PC-9 (cell line): Measurements from ENCODE around the gene MAGEL2. TPM values are rescaled to one million over a fixed set of nuclear protein-coding genes. Genes with fewer than 3 reads are reported as not detected.
"Not testable (repeated sequence)": the region's sequence is repeated elsewhere in the genome, so short reads cannot be mapped to it uniquely, and the experiment has no call there.

Experiments
- BruUV-seq: library from RNA; stranded (reverse); fragments of 400-500 nt; replicated peaks from 2 replicates; lab custom pipeline; 2021; lab: Mats Ljungman, UMichigan
- CTCF ChIA-PET: fragments of 300-600 bp; sonication (Branson Sonifier 250); formaldehyde crosslinking; loops from one replicate; lab custom pipeline; 2022; ENCODE audit warnings: antibody characterized with exemption; lab: Charles Lee
- POLR2A ChIA-PET: fragments of 300-600 bp; sonication (Branson Sonifier 250); formaldehyde crosslinking; loops from one replicate; lab custom pipeline; 2022; ENCODE audit warnings: antibody characterized with exemption; ENCODE audit not compliant: unreplicated experiment; lab: Charles Lee
- DNase-seq, 2 experiments: peaks; one replicate each; pipeline versions ENCODE4 v3.0.0 to v3.0.0-alpha.2; 2015 to 2022; ENCODE audit warnings: mixed read lengths in 1 of 2
- H2AFZ ChIP-seq: fragments of 200-600 bp; sonication (generic); 2 replicates; pipeline ENCODE4 v1.8.1; 2017; ENCODE audit warnings: antibody characterized with exemption
- H3F3A ChIP-seq: fragments of 200-600 bp; sonication (generic); 2 replicates; pipeline ENCODE4 v1.8.1; 2017; ENCODE audit warnings: antibody characterized with exemption, mild to moderate bottlenecking, low read depth; ENCODE audit not compliant: insufficient read depth
- H3K27ac ChIP-seq: fragments of 200-600 bp; sonication (generic); 2 replicates; pipeline ENCODE4 v1.6.1; 2016; ENCODE audit warnings: mixed run types
- H3K27me3 ChIP-seq: fragments of 200-600 bp; sonication (generic); 2 replicates; pipeline ENCODE4 v1.6.1; 2016; ENCODE audit warnings: low read depth, mixed run types; ENCODE audit not compliant: insufficient read depth
- H3K36me3 ChIP-seq: fragments of 200-600 bp; sonication (generic); 2 replicates; pipeline ENCODE4 v1.6.1; 2016; ENCODE audit warnings: low read depth, mixed run types
- H3K4me1 ChIP-seq: fragments of 200-600 bp; sonication (generic); replicated peaks from 2 replicates; pipeline ENCODE4 v1.6.1; 2016; ENCODE audit warnings: mixed run types; ENCODE audit not compliant: insufficient read depth
- H3K4me2 ChIP-seq: fragments of 200-600 bp; sonication (generic); 2 replicates; pipeline ENCODE4 v1.6.1; 2017; ENCODE audit warnings: mixed run types
- H3K4me3 ChIP-seq: fragments of 200-600 bp; sonication (generic); 2 replicates; pipeline ENCODE4 v1.6.1; 2016; ENCODE audit warnings: mixed run types
- H3K79me2 ChIP-seq: fragments of 200-600 bp; sonication (generic); 2 replicates; pipeline ENCODE4 v1.6.1; 2017; ENCODE audit warnings: low read depth, mixed run types
- H3K9me2 ChIP-seq: fragments of 200-600 bp; sonication (generic); 2 replicates; pipeline ENCODE4 v1.8.1; 2017; ENCODE audit warnings: mild to moderate bottlenecking; ENCODE audit not compliant: insufficient read depth
- H3K9me3 ChIP-seq: fragments of 200-600 bp; sonication (generic); 2 replicates; pipeline ENCODE4 v1.8.1; 2016; ENCODE audit warnings: low read depth; ENCODE audit not compliant: insufficient read depth
- H4K20me1 ChIP-seq: fragments of 200-600 bp; sonication (generic); 2 replicates; pipeline ENCODE4 v1.8.1; 2017; ENCODE audit not compliant: insufficient read depth
- CTCF ChIP-seq: fragments of 200-600 bp; sonication (generic); conservative IDR thresholded peaks from 2 replicates; pipeline ENCODE4 v1.6.1; 2017; ENCODE audit warnings: mixed run types, antibody characterized with exemption, mild to moderate bottlenecking, moderate library complexity
- EZH2 ChIP-seq: fragments of 200-600 bp; sonication (generic); IDR thresholded peaks from 2 replicates; pipeline ENCODE4 v1.8.0; 2017; ENCODE audit warnings: antibody characterized with exemption, low read depth
- intact Hi-C: fragments of 100-400 bp; cut with micrococcal nuclease; formaldehyde crosslinking; loops from one replicate; pipeline ENCODE4 v1.10.0; 2022; ENCODE audit not compliant: unreplicated experiment
- total RNA-seq: library from RNA; stranded (reverse); gene quantifications from 2 replicates; pipeline ENCODE4 v1.2.3, GENCODE V29; 2021

Gene MAGEL2
- total RNA-seq, 1 experiment from 2014 or later: not detected

GRCh38 chr15:23599053-23599452, 48.6 kb downstream of the MAGEL2 start:
- POLR2A ChIA-PET: no interaction called here
- DNase-seq: no peak
- no peaks in the 10 kb centered on the region for H3K79me2 ChIP-seq

GRCh38 chr15:23597278-23597677, 50.4 kb downstream of the MAGEL2 start:
- CTCF ChIA-PET, BruUV-seq, H3K27ac ChIP-seq, DNase-seq, H4K20me1 ChIP-seq, H3K27me3 ChIP-seq, H3K36me3 ChIP-seq, H3K79me2 ChIP-seq, H3K9me3 ChIP-seq, H3K9me2 ChIP-seq, H2AFZ ChIP-seq, H3K4me3 ChIP-seq, H3F3A ChIP-seq, POLR2A ChIA-PET, H3K4me1 ChIP-seq, H3K4me2 ChIP-seq: not testable (repeated sequence)
- intact Hi-C loops: loop anchor here (10.0 kb wide), 1 partner anchor 62 kb away; no protein-coding TSS in a partner anchor

More at GRCh38 chr15:23599053-23599452, 48.6 kb downstream of the MAGEL2 start:
- no TSS peak for BruUV-seq
- no peaks in the 10 kb centered on the region for H3F3A ChIP-seq
- CTCF ChIA-PET: no interaction called here
- no peaks in the 10 kb centered on the region for H3K4me1 ChIP-seq
- no peak overlapping the region for H3K27ac ChIP-seq
- no peaks in the 10 kb centered on the region for H3K9me3 ChIP-seq
- no peak overlapping the region for H2AFZ ChIP-seq
- no peak overlapping the region for H3K4me3 ChIP-seq
- no peaks in the 10 kb centered on the region for H4K20me1 ChIP-seq
- no peak for TF ChIP-seq EZH2
- TF ChIP-seq CTCF: no peak
- H3K9me2 ChIP-seq: no peaks in the 10 kb centered on the region
- no peaks in the 10 kb centered on the region for H3K27me3 ChIP-seq
- H3K4me2 ChIP-seq: no peak overlapping the region
- intact Hi-C loops: loop anchor here (10.0 kb wide), 1 partner anchor 64 kb away; no protein-coding TSS in a partner anchor
- no peaks in the 10 kb centered on the region for H3K36me3 ChIP-seq

- POLR2A ChIA-PET: no interaction called here
- CTCF ChIA-PET: no interaction called here
- TF ChIP-seq CTCF (no peak), EZH2 (no peak)
- DNase-seq: no peak
- no peak overlapping the region for H3K4me3 ChIP-seq
- H3K27me3 ChIP-seq: no peaks in the 10 kb centered on the region
- no peak overlapping the region for H3K27ac ChIP-seq
- no peaks in the 10 kb centered on the region for H3F3A ChIP-seq
- H3K79me2 ChIP-seq: no peaks in the 10 kb centered on the region
- intact Hi-C loops: loop anchor here (10.0 kb wide), 1 partner anchor 62 kb away; no protein-coding TSS in a partner anchor
- no peaks in the 10 kb centered on the region for H3K9me3 ChIP-seq
- H3K9me2 ChIP-seq: no peaks in the 10 kb centered on the region
- BruUV-seq: no TSS peak
- no peak overlapping the region for H3K4me2 ChIP-seq
- no peak overlapping the region for H2AFZ ChIP-seq
- H3K4me1 ChIP-seq: no peaks in the 10 kb centered on the region
- no peaks in the 10 kb centered on the region for H4K20me1 ChIP-seq
- no peaks in the 10 kb centered on the region for H3K36me3 ChIP-seq
Measured at GRCh38 chr15:23596736-23597135, 50.9 kb downstream of the MAGEL2 start.

GRCh38 chr15:23595368-23595767, 52.3 kb downstream of the MAGEL2 start:
- no peak overlapping the region for H2AFZ ChIP-seq
- no peak for DNase-seq
- H3K4me2 ChIP-seq: no peak overlapping the region
- TF ChIP-seq CTCF (no peak), EZH2 (no peak)
- H3K27me3 ChIP-seq: no peaks in the 10 kb centered on the region
- H3K36me3 ChIP-seq: no peaks in the 10 kb centered on the region
- H4K20me1 ChIP-seq: no peaks in the 10 kb centered on the region
- H3K4me1 ChIP-seq: no peaks in the 10 kb centered on the region
- intact Hi-C loops: loop anchor here (10.0 kb wide), 1 partner anchor 61 kb away; no protein-coding TSS in a partner anchor
- H3K9me2 ChIP-seq: no peaks in the 10 kb centered on the region
- no peaks in the 10 kb centered on the region for H3F3A ChIP-seq
- H3K79me2 ChIP-seq: no peaks in the 10 kb centered on the region
- no TSS peak for BruUV-seq
- H3K4me3 ChIP-seq: no peak overlapping the region
- H3K9me3 ChIP-seq: no peaks in the 10 kb centered on the region
- no peak overlapping the region for H3K27ac ChIP-seq
- POLR2A ChIA-PET: no interaction called here
- CTCF ChIA-PET: no interaction called here
